Activated CD4-positive, alpha-beta T cell treated with anti-CD3 and anti-CD28 coated beads, Interleukin-2, amount 10 ng/mL, durations not matched to agents 7 days and 5 days (primary cell): ENCODE measurements around the gene TMEM154. TPM values are rescaled to one million over a fixed set of nuclear protein-coding genes. Genes with fewer than 3 reads are reported as not detected.

Experiments
- CTCF ChIA-PET: fragments of 350-600 bp; sonication (Branson Sonifier 250); formaldehyde crosslinking; loops from one replicate; lab custom pipeline; 2021; ENCODE audit warnings: antibody characterized with exemption; lab: Charles Lee
- POLR2A ChIA-PET: fragments of 350-600 bp; sonication (Branson Sonifier 250); formaldehyde crosslinking; loops from one replicate; lab custom pipeline; 2021; ENCODE audit warnings: antibody characterized with exemption; lab: Charles Lee
- DNase-seq: peaks from one replicate; pipeline ENCODE4 v3.0.0-alpha.2; 2020
- H3K27ac Mint-ChIP-seq: one replicate; pipeline ENCODE4 v1.8.0; 2021; ENCODE audit warnings: mild to moderate bottlenecking, moderate library complexity, mixed read lengths
- H3K27me3 Mint-ChIP-seq: one replicate; pipeline ENCODE4 v1.8.0; 2021; ENCODE audit warnings: mixed read lengths
- H3K36me3 Mint-ChIP-seq: one replicate; pipeline ENCODE4 v1.8.0; 2021; ENCODE audit warnings: low read depth, mixed read lengths
- H3K4me1 Mint-ChIP-seq: one replicate; pipeline ENCODE4 v1.8.0; 2021; ENCODE audit warnings: mixed read lengths
- H3K4me3 Mint-ChIP-seq: one replicate; pipeline ENCODE4 v1.8.0; 2021; ENCODE audit warnings: mild to moderate bottlenecking, moderate library complexity, mixed read lengths
- H3K9me3 Mint-ChIP-seq: one replicate; pipeline ENCODE4 v1.8.0; 2021; ENCODE audit warnings: mixed read lengths
- total RNA-seq, 2 experiments: library from RNA; stranded (reverse); gene quantifications; one replicate each; pipeline ENCODE4 v1.2.3, GENCODE V29; 2021

TMEM154 gene
- total RNA-seq, 2 experiments from 2014 or later = 28.4 to 38.1 TPM

GRCh38 chr4:152690706-152691651 is 11.2 kb upstream of the TMEM154 start:
- CTCF ChIA-PET = interaction anchor here (0.6 to 1.0 kb wide), 4 partner anchors 12 to 589 kb away, joined by 3 to 5 read pairs (median 4); no protein-coding TSS in a partner anchor
- Mint-ChIP-seq H3K36me3 (no peaks in the 10 kb centered on the region), H3K27me3 (peaks cover 20% of the 10 kb centered on the region), H3K27ac (no peak overlapping the region), H3K4me1 (peaks cover 5% of the 10 kb centered on the region), H3K4me3 (no peak overlapping the region), H3K9me3 (no peaks in the 10 kb centered on the region)
- DNase-seq = no peak
- POLR2A ChIA-PET = no interaction called here

GRCh38 chr4:152689615-152690501 is 10.1 kb upstream of the TMEM154 start:
- no peak for DNase-seq
- Mint-ChIP-seq H3K36me3 (no peaks in the 10 kb centered on the region), H3K27me3 (peaks cover 20% of the 10 kb centered on the region), H3K4me1 (peaks cover 4% of the 10 kb centered on the region), H3K4me3 (no peak overlapping the region), H3K27ac (no peak overlapping the region), H3K9me3 (no peaks in the 10 kb centered on the region)
- ChIA-PET POLR2A (no interaction called here), CTCF (interaction anchor here (0.6 to 1.0 kb wide), 3 partner anchors 11 to 45 kb away, joined by 3 to 5 read pairs (median 4); no protein-coding TSS in a partner anchor)

GRCh38 chr4:152687974-152688599 is 8.3 kb upstream of the TMEM154 start:
- Mint-ChIP-seq H3K27me3 (peaks cover 16% of the 10 kb centered on the region), H3K4me1 (peaks cover 15% of the 10 kb centered on the region), H3K36me3 (no peaks in the 10 kb centered on the region), H3K9me3 (no peaks in the 10 kb centered on the region), H3K4me3 (no peak overlapping the region), H3K27ac (no peak overlapping the region)
- ChIA-PET CTCF (interaction anchor here (0.6 to 1.1 kb wide), 2 partner anchors 9 to 91 kb away, joined by 3 read pairs; no protein-coding TSS in a partner anchor), POLR2A (interaction anchor here (0.5 kb wide), 1 partner anchor 11 kb away, joined by 3 read pairs; no protein-coding TSS in a partner anchor)
- no peak for DNase-seq

- peaks cover 12% of the 10 kb centered on the region for H3K27me3 Mint-ChIP-seq
- no peaks in the 10 kb centered on the region for H3K9me3 Mint-ChIP-seq
- ChIA-PET CTCF (no interaction called here), POLR2A (interaction anchor here (0.6 kb wide), 1 partner anchor 32 kb away, joined by 3 read pairs; no protein-coding TSS in a partner anchor)
- H3K27ac Mint-ChIP-seq = no peak overlapping the region
- no peaks in the 10 kb centered on the region for H3K36me3 Mint-ChIP-seq
- peaks cover 19% of the 10 kb centered on the region for H3K4me1 Mint-ChIP-seq
- H3K4me3 Mint-ChIP-seq = no peak overlapping the region
- no peak for DNase-seq
Measured at GRCh38 chr4:152686452-152687013, 6.7 kb upstream of the TMEM154 start.

GRCh38 chr4:152684587-152684986 is 4.8 kb upstream of the TMEM154 start:
- Mint-ChIP-seq H3K4me3 (no peak overlapping the region), H3K9me3 (no peaks in the 10 kb centered on the region), H3K27me3 (peaks cover 7% of the 10 kb centered on the region), H3K27ac (no peak overlapping the region), H3K4me1 (peaks cover 31% of the 10 kb centered on the region), H3K36me3 (no peaks in the 10 kb centered on the region)
- ChIA-PET CTCF (no interaction called here), POLR2A (no interaction called here)
- no peak for DNase-seq

GRCh38 chr4:152684007-152684406 is 4.2 kb upstream of the TMEM154 start:
- CTCF ChIA-PET = interaction anchor here (0.8 kb wide), 1 partner anchor 236 kb away, joined by 3 read pairs; no protein-coding TSS in a partner anchor
- H3K4me1 Mint-ChIP-seq = peaks cover 33% of the 10 kb centered on the region
- peaks cover 7% of the 10 kb centered on the region for H3K27me3 Mint-ChIP-seq
- H3K36me3 Mint-ChIP-seq = peaks cover 2% of the 10 kb centered on the region
- H3K9me3 Mint-ChIP-seq = no peaks in the 10 kb centered on the region
- POLR2A ChIA-PET = no interaction called here
- no peak for DNase-seq
- no peak overlapping the region for H3K27ac Mint-ChIP-seq
- no peak overlapping the region for H3K4me3 Mint-ChIP-seq

- Mint-ChIP-seq H3K27me3 (no peaks in the 10 kb centered on the region), H3K4me3 (no peak overlapping the region), H3K4me1 (peaks cover 46% of the 10 kb centered on the region), H3K27ac (no peak overlapping the region), H3K36me3 (peaks cover 8% of the 10 kb centered on the region), H3K9me3 (no peaks in the 10 kb centered on the region)
- POLR2A ChIA-PET = no interaction called here
- CTCF ChIA-PET = no interaction called here
- no peak for DNase-seq
Measured at GRCh38 chr4:152682143-152682941, 2.5 kb upstream of the TMEM154 start.

GRCh38 chr4:152680988-152681603 is 1.3 kb upstream of the TMEM154 start:
- peaks cover 53% of the 10 kb centered on the region for H3K4me1 Mint-ChIP-seq
- DNase-seq = no peak
- peaks cover 8% of the 10 kb centered on the region for H3K36me3 Mint-ChIP-seq
- peak overlapping the region; percentile 21 for H3K27ac Mint-ChIP-seq
- no peaks in the 10 kb centered on the region for H3K27me3 Mint-ChIP-seq
- ChIA-PET POLR2A (no interaction called here), CTCF (no interaction called here)
- H3K4me3 Mint-ChIP-seq = no peak overlapping the region
- no peaks in the 10 kb centered on the region for H3K9me3 Mint-ChIP-seq

- Mint-ChIP-seq H3K4me1 (peaks cover 49% of the 10 kb centered on the region), H3K4me3 (peak overlapping the region; percentile 91), H3K36me3 (peaks cover 15% of the 10 kb centered on the region), H3K27ac (peak overlapping the region; percentile 97), H3K9me3 (no peaks in the 10 kb centered on the region), H3K27me3 (no peaks in the 10 kb centered on the region)
- POLR2A ChIA-PET = interaction anchor here (0.6 to 0.7 kb wide), 3 partner anchors 16 to 788 kb away, joined by 4 to 5 read pairs (median 4); no protein-coding TSS in a partner anchor
- DNase-seq = no peak
- CTCF ChIA-PET = interaction anchor here (0.7 to 2.3 kb wide), 11 partner anchors 9 to 220 kb away, joined by 3 to 9 read pairs (median 4); no protein-coding TSS in a partner anchor
Measured at GRCh38 chr4:152678841-152679240, 956 bp downstream of the TMEM154 start.

GRCh38 chr4:152677117-152677516 is 2.7 kb downstream of the TMEM154 start:
- Mint-ChIP-seq H3K27me3 (no peaks in the 10 kb centered on the region), H3K4me1 (peaks cover 43% of the 10 kb centered on the region)

More at GRCh38 chr4:152677117-152677516, 2.7 kb downstream of the TMEM154 start:
- DNase-seq = no peak
- H3K9me3 Mint-ChIP-seq = no peaks in the 10 kb centered on the region
- H3K36me3 Mint-ChIP-seq = peaks cover 18% of the 10 kb centered on the region
- CTCF ChIA-PET = interaction anchor here (1.1 to 2.3 kb wide), 5 partner anchors 9 to 176 kb away, joined by 4 to 9 read pairs (median 4); no protein-coding TSS in a partner anchor
- H3K27ac Mint-ChIP-seq = no peak overlapping the region
- POLR2A ChIA-PET = no interaction called here
- H3K4me3 Mint-ChIP-seq = no peak overlapping the region
